Epithelial cell of proximal tubule (primary cell): ENCODE data around the gene MICU2. TPM values are rescaled to one million over a fixed set of nuclear protein-coding genes. Genes with fewer than 3 reads are reported as not detected.

Experiments
- DNase-seq: peaks from one replicate; pipeline ENCODE4 v3.0.0-alpha.2; 2011; ENCODE audit warnings: low read depth
- H3K4me3 ChIP-seq: 2 replicates; pipeline ENCODE4 v1.5.1; 2011; ENCODE audit warnings: low read depth, mild to moderate bottlenecking, low read length
- CTCF ChIP-seq: conservative IDR thresholded peaks from 2 replicates; pipeline ENCODE4 v1.5.1; 2012; ENCODE audit warnings: low read depth, mild to moderate bottlenecking, low read length
- total RNA-seq: library from RNA; depleted of rRNA; stranded (reverse); fragments of >200 nt; gene quantifications from 2 replicates; pipeline ENCODE4 v1.2.3, GENCODE V29; 2015

MICU2 gene
- total RNA-seq: 90.9 and 141 TPM in 2 replicates

- peak within 1 kb of the TSS; percentile 94 for H3K4me3 ChIP-seq
- DNase-seq: peak; percentile 73
- no peak for TF ChIP-seq CTCF
These were observed at the start of gene MICU2 for GRCh38 chr13:21603531-21604448. MICU2 (minus strand) TSS chr13:21604170; CDS start chr13:21604148, 22 bp downstream.

GRCh38 chr13:21641629-21642028 is 37.7 kb upstream of the MICU2 start:
- TF ChIP-seq CTCF: no peak

GRCh38 chr13:21639561-21639960 is 35.6 kb upstream of the MICU2 start:
- no peak for TF ChIP-seq CTCF
- DNase-seq: no peak
- no peak overlapping the region for H3K4me3 ChIP-seq

More at GRCh38 chr13:21641629-21642028, 37.7 kb upstream of the MICU2 start:
- H3K4me3 ChIP-seq: no peak overlapping the region
- no peak for DNase-seq

GRCh38 chr13:21638319-21639282 is 34.6 kb upstream of the MICU2 start:
- TF ChIP-seq CTCF: peak; percentile 70
- no peak overlapping the region for H3K4me3 ChIP-seq
- DNase-seq: no peak

GRCh38 chr13:21637296-21637695 is 33.3 kb upstream of the MICU2 start:
- peak; percentile 57 for DNase-seq
- no peak for TF ChIP-seq CTCF
- H3K4me3 ChIP-seq: no peak overlapping the region

GRCh38 chr13:21636656-21637055 is 32.7 kb upstream of the MICU2 start:
- TF ChIP-seq CTCF: no peak
- no peak overlapping the region for H3K4me3 ChIP-seq
- DNase-seq: no peak
